ENCODE measurements around the gene RUBCNL. TPM values are rescaled to one million over a fixed set of nuclear protein-coding genes. Genes with fewer than 3 reads are reported as not detected.
A peak's percentile ranks its signal among the peaks of the same experiment; 100 is the strongest.

Gene RUBCNL
- total and polyA plus RNA-seq, 9 of the 15 experiments (the other 6 are each of a cell fraction or from before 2014, with no cell fraction given) = 0.04 to 0.35 (median 0.12) TPM; not detected in 3

GRCh38 chr13:46315491-46316075, 71.5 kb downstream of the RUBCNL start (continued):
- TF ChIP-seq MGA (IDR thresholded peaks at IDR 0.05) = peak; percentile 12; the same call in 1 of the 2 replicates
- TF ChIP-seq HMG20A (CRISPR knock-in tag; conservative IDR thresholded peaks at IDR 0.05) = no peak

Measured in K562 (cell line).